Measurements from ENCODE around the gene ALAD. TPM values are rescaled to one million over a fixed set of nuclear protein-coding genes. Genes with fewer than 3 reads are reported as not detected.

The ALAD gene
- total and polyA plus RNA-seq, 2 of the 13 experiments (the other 11 are each of a cell fraction or from before 2014, with no cell fraction given) = 21.8 to 30.1 TPM

- TF ChIP-seq ZNF678 (CRISPR knock-in tag; IDR thresholded peaks at IDR 0.05) (0 out of 2 replicates have a peak, but pooled peaks have one; percentile 58), FOSL1 (CRISPR knock-in tag; IDR thresholded peaks at IDR 0.05; ENCODE audit: borderline replicate concordance) (no peak), ZNF841 (CRISPR knock-in tag; IDR thresholded peaks at IDR 0.05; ENCODE audit: borderline replicate concordance) (no peak), ZNF576 (CRISPR knock-in tag; IDR thresholded peaks at IDR 0.05) (no peak), ZXDC (CRISPR knock-in tag; IDR thresholded peaks at IDR 0.05) (no peak), ZMYM4 (CRISPR knock-in tag; IDR thresholded peaks at IDR 0.05) (peak; percentile 36), KAT7 (CRISPR knock-in tag; IDR thresholded peaks at IDR 0.05; ENCODE audit: borderline replicate concordance) (peak; percentile 60; the same call in 1 of the 2 replicates), ZNF460 (CRISPR knock-in tag; IDR thresholded peaks at IDR 0.05; ENCODE audit: borderline replicate concordance) (no peak), LCORL (IDR thresholded peaks at IDR 0.05) (no peak), LCORL (CRISPR knock-in tag; IDR thresholded peaks at IDR 0.05) (peak; percentile 73), ZNF510 (CRISPR knock-in tag; IDR thresholded peaks at IDR 0.05; ENCODE audit: low read depth) (no peak; the same call in 1 of the 2 replicates), NR2F6 (IDR thresholded peaks at IDR 0.05) (no peak; the same call in 1 of the 2 replicates), NR2F6 (CRISPR knock-in tag; IDR thresholded peaks at IDR 0.05) (peak; percentile 43; the same call in 1 of the 2 replicates), ZNF124 (CRISPR knock-in tag; IDR thresholded peaks at IDR 0.05) (no peak), ZNF792 (CRISPR knock-in tag; IDR thresholded peaks at IDR 0.05) (no peak; the same call in 1 of the 2 replicates), ATF7 (IDR thresholded peaks at IDR 0.05) (no peak), ATF7 (CRISPR knock-in tag; IDR thresholded peaks at IDR 0.05) (no peak; the same call in 1 of the 2 replicates), KDM2A (CRISPR knock-in tag; IDR thresholded peaks at IDR 0.05; ENCODE audit: borderline replicate concordance, low read depth) (peak; percentile 72), ARNT2 (CRISPR knock-in tag; IDR thresholded peaks at IDR 0.05; ENCODE audit: low read depth) (peak; percentile 51; the same call in 1 of the 2 replicates)
- TF ChIP-seq, protein P1, sequence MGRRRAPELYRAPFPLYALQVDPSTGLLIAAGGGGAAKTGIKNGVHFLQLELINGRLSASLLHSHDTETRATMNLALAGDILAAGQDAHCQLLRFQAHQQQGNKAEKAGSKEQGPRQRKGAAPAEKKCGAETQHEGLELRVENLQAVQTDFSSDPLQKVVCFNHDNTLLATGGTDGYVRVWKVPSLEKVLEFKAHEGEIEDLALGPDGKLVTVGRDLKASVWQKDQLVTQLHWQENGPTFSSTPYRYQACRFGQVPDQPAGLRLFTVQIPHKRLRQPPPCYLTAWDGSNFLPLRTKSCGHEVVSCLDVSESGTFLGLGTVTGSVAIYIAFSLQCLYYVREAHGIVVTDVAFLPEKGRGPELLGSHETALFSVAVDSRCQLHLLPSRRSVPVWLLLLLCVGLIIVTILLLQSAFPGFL (CRISPR knock-in tag; IDR thresholded peaks at IDR 0.05) = no peak
- TF ChIP-seq, protein P2, sequence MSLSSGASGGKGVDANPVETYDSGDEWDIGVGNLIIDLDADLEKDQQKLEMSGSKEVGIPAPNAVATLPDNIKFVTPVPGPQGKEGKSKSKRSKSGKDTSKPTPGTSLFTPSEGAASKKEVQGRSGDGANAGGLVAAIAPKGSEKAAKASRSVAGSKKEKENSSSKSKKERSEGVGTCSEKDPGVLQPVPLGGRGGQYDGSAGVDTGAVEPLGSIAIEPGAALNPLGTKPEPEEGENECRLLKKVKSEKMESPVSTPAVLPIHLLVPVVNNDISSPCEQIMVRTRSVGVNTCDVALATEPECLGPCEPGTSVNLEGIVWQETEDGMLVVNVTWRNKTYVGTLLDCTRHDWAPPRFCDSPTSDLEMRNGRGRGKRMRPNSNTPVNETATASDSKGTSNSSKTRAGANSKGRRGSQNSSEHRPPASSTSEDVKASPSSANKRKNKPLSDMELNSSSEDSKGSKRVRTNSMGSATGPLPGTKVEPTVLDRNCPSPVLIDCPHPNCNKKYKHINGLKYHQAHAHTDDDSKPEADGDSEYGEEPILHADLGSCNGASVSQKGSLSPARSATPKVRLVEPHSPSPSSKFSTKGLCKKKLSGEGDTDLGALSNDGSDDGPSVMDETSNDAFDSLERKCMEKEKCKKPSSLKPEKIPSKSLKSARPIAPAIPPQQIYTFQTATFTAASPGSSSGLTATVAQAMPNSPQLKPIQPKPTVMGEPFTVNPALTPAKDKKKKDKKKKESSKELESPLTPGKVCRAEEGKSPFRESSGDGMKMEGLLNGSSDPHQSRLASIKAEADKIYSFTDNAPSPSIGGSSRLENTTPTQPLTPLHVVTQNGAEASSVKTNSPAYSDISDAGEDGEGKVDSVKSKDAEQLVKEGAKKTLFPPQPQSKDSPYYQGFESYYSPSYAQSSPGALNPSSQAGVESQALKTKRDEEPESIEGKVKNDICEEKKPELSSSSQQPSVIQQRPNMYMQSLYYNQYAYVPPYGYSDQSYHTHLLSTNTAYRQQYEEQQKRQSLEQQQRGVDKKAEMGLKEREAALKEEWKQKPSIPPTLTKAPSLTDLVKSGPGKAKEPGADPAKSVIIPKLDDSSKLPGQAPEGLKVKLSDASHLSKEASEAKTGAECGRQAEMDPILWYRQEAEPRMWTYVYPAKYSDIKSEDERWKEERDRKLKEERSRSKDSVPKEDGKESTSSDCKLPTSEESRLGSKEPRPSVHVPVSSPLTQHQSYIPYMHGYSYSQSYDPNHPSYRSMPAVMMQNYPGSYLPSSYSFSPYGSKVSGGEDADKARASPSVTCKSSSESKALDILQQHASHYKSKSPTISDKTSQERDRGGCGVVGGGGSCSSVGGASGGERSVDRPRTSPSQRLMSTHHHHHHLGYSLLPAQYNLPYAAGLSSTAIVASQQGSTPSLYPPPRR (CRISPR knock-in tag; IDR thresholded peaks at IDR 0.05; ENCODE audit: borderline replicate concordance) = 0 out of 2 replicates have a peak, but pooled peaks have one; percentile 13
Measured at GRCh38 chr9:113376634-113377567, 24.2 kb downstream of the ALAD start, which contains the start of gene HDHD3 (continued).

Measured in HepG2 (cell line).